ENCODE measurements around the gene RPL3. TPM values are rescaled to one million over a fixed set of nuclear protein-coding genes. Genes with fewer than 3 reads are reported as not detected.
"Not testable (repeated sequence)": the region's sequence is repeated elsewhere in the genome, so short reads cannot be mapped to it uniquely, and the experiment has no call there.

RPL3 gene
- total RNA-seq, 2 donors from 2014 or later: 796 to 1,078 TPM

DNA sequence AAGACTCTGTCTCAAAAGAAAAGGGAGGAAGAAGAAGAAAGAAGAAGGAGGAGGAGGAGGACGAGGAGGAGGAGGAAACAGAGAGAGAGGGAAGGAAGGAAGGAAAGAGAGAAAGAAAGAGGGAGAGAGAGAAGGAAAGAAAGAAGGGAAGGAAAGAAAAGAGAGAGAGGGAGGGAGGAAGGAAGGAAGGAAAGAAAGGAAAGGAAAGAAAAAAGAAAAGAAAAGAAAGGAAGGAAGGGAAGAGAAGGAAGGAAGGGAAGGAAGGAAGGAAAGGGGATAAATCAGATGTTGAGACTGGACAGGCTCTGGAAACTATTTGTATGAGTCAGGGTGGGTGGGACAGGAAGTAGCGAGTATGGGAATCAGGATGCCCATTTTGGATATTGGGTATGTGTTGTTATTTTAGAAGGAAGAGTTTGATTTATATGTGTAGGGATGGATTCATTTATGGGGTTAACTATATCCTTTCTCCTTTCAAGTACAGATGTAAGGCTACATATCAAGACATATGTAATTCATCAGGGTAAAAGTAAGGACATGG is 6.0 kb upstream of the RPL3 start:
- intact Hi-C loops (cut with DNase I): loop anchor here in 1 of 2 donors (10.0 kb wide), 1 partner anchor 189 kb away; no protein-coding TSS in a partner anchor
- ATAC-seq (no peak), DNase-seq (no peak)

GRCh38 chr22:39320616-39321029 is 1.2 kb upstream of the RPL3 start:
- ATAC-seq: not testable (repeated sequence)
- intact Hi-C loops (cut with DNase I): loop anchor here in 1 of 2 donors (10.0 kb wide), 1 partner anchor 194 kb away; no protein-coding TSS in a partner anchor
- peak; percentile 26 for DNase-seq

GRCh38 chr22:39318507-39319283 is 728 bp downstream of the RPL3 start:
- peak; percentile 28 to 30 for ATAC-seq
- intact Hi-C loops (cut with DNase I): loop anchor here in 1 of 2 donors (5.0 to 10.0 kb wide), 2 partner anchors 166 to 206 kb away; partner anchors contain the start of genes ATF4 and CBX7

GRCh38 chr22:39317775-39318506 is 1.5 kb downstream of the RPL3 start:
- ATAC-seq: no peak
- intact Hi-C loops (cut with DNase I): loop anchor here in 1 of 2 donors (2.0 to 10.0 kb wide), 3 partner anchors 147 to 207 kb away; partner anchors contain the start of genes ATF4 and CBX7
- no peak for DNase-seq

More at GRCh38 chr22:39318507-39319283, 728 bp downstream of the RPL3 start:
- no peak for DNase-seq

- ATAC-seq: no peak
- intact Hi-C loops (cut with DNase I): loop anchor here in 1 of 2 donors (2.0 to 10.0 kb wide), 3 partner anchors 146 to 208 kb away; partner anchors contain the start of genes ATF4 and CBX7
- DNase-seq: no peak
Measured at GRCh38 chr22:39317084-39317774, 2.2 kb downstream of the RPL3 start.

DNA sequence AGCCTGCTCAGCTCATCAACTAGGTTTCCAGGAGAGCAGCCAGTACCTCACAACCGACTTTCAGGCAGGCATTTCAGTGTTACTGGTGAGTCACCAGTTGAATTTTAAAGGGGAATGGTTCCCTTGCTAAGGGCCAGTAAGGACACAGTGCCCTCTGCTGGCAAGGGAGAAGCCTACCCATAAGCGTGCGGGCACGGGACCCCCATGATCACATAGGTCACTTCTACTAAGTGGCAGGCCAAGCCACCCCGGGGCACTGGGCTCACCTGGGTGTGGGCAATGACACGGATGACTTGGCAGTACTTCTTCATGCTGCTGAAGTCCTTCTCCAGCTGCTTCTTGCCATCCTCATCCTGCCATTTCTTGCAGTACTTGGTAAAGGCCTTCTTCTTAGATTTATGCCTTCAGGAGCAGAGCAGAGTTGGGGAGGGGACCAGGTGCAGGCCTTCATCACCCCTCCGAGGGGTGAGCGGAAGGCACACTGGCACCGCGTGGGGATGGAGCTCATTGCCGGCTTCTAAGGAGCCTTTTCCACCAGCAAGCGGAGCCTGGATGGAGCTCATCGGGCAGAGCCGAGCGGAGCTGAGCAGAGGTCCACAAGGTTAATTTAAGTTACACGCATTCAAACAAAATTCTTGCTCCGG is 2.9 kb downstream of the RPL3 start:
- intact Hi-C loops (cut with DNase I): loop anchor here in 1 of 2 donors (2.0 to 10.0 kb wide), 3 partner anchors 146 to 208 kb away; partner anchors contain the start of genes ATF4 and CBX7
- ATAC-seq (peak; percentile 23 to 31), DNase-seq (peak; percentile 83)

DNA sequence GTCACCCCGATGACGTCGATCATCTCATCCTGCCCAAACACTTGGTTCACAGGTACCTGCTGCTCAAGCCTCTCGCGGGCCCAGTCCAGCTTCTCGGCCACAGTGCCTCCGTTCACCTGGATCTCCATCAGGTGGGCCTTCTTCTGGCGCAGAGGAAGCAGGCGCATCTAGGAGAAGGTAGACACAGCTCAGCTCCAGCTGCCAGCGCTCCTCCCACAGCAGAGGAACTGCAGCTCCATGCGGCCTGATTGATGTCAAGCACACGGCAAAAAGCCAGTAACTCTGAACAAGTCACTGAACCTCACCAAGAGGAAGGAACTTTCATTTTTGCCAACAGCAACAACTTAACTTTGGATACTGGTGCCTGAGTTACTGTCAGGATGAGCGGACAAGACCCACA is 4.0 kb downstream of the RPL3 start:
- ATAC-seq: no peak
- DNase-seq: peak; percentile 32
- intact Hi-C loops (cut with DNase I): loop anchor here in 1 of 2 donors (5.0 to 10.0 kb wide), 2 partner anchors 163 to 209 kb away; partner anchors contain the start of genes ATF4 and CBX7

GRCh38 chr22:39314251-39314971 is 5.0 kb downstream of the RPL3 start:
- ATAC-seq (no peak), DNase-seq (no peak)
- intact Hi-C loops (cut with DNase I): loop anchor here (5.0 to 10.0 kb wide), 2 partner anchors 82 to 210 kb away; partner anchors contain the start of gene ATF4 (in 1 of the 2)

- intact Hi-C loops (cut with DNase I): loop anchor here (5.0 to 10.0 kb wide), 2 partner anchors 81 to 211 kb away; partner anchors contain the start of gene ATF4 (in 1 of the 2)
- DNase-seq (no peak), ATAC-seq (no peak)
Measured at GRCh38 chr22:39313258-39314001, 6.0 kb downstream of the RPL3 start.

GRCh38 chr22:39312410-39312809 is 7.0 kb downstream of the RPL3 start:
- no peak for ATAC-seq
- intact Hi-C loops (cut with DNase I): loop anchor here (5.0 to 10.0 kb wide), 2 partner anchors 80 to 212 kb away; partner anchors contain the start of gene ATF4 (in 1 of the 2)
- no peak for DNase-seq

GRCh38 chr22:39311592-39312400 is 7.6 kb downstream of the RPL3 start:
- intact Hi-C loops (cut with DNase I): loop anchor here (2.0 to 10.0 kb wide), 3 partner anchors 67 to 213 kb away; partner anchors contain the start of genes ATF4 (in 1 of the 2) and PDGFB (in 1 of the 2)
- ATAC-seq (no peak), DNase-seq (no peak)

DNA sequence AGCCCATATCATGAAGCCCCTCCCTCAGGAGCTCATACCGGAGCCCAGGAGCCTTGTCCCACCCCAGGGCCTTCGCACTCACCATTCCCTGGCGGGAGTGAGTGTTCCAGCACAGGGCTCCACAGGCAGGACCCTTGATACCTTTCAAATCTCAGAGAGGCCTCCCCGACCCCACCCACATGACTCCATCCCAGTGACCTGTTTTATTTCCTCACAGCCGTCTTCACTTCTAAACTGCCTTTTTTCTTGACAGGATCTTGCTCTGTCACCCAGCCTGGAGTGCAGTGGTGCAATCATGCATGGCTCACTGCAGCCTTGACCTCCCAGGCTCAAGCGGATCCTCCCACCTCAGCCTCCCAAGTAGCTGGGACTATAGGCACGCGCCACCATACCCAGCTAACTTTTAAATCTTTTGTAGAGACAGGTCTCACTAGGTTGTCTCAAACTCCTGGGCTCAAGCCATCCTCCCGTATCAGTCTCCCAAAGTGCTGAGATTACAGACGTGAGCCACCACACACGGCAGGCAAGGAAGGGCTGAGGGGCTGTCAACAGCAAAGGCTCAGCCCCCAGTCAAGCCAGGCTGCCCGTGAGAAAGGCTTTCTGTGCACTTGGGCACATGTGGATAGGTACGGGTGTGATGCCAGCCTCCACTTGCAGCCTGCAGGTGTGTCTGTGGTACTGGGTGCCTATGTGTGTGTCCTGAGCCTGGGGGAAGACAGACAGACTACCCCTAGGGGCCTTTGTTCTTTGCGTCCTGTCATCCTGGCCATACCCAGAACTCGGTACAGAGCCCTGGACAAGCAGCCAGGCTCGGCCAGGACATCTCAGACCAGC is 9.3 kb downstream of the RPL3 start:
- peak in 1 of 2 donors; percentile 0 for ATAC-seq
- intact Hi-C loops (cut with DNase I): loop anchor here (2.0 to 10.0 kb wide), 4 partner anchors 65 to 215 kb away; partner anchors contain the start of genes PDGFB (in 2 of the 2) and ATF4 (in 1 of the 2)

GRCh38 chr22:39309364-39309861 is 10.0 kb downstream of the RPL3 start:
- peak; percentile 75 for DNase-seq
- intact Hi-C loops (cut with DNase I): loop anchor here in 1 of 2 donors (2.0 to 5.0 kb wide), 2 partner anchors 65 to 137 kb away; partner anchors contain the start of gene PDGFB
- peak; percentile 17 to 24 for ATAC-seq

More for the DNA sequence above, 9.3 kb downstream of the RPL3 start:
- no peak for DNase-seq
